NCI-H526 treated with DMSO at 0.1 percent for 48 hours (cell line): ENCODE measurements around the gene SDHC.

ENCODE experiments used
- DNase-seq: peaks from one replicate; lab custom pipeline; 2025; lab: John Stamatoyannopoulos, UW

SDHC gene

DNA sequence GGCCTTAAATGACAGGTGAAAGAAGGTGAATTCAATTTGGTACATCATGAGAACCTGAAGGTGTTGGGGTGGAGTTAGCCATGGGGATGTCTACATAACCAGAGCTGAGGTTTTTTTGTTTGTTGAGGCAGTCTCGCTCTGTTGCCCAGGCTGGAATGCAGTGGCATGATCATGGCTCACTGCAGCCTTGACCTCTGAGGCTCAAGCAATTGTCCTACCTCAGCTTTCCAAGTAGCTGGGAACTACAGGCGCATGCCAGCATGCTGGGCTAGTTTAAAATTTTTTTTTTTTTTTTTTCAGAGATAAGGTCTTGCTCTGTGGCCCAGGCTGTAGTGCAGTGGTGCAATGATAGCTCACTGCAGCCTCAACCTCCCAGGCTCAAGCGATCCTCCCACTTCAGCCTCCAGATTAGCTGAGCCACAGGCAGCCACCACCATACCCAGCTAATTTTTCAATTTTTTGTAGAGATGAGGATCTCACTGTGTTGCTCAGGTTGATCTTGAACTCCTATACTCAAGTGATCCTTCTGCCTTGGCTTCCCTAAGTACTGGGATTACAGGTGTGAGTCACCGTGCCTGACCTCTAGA lies 2.5 kb upstream of the SDHC start:
- DNase-seq, result no peak

DNA sequence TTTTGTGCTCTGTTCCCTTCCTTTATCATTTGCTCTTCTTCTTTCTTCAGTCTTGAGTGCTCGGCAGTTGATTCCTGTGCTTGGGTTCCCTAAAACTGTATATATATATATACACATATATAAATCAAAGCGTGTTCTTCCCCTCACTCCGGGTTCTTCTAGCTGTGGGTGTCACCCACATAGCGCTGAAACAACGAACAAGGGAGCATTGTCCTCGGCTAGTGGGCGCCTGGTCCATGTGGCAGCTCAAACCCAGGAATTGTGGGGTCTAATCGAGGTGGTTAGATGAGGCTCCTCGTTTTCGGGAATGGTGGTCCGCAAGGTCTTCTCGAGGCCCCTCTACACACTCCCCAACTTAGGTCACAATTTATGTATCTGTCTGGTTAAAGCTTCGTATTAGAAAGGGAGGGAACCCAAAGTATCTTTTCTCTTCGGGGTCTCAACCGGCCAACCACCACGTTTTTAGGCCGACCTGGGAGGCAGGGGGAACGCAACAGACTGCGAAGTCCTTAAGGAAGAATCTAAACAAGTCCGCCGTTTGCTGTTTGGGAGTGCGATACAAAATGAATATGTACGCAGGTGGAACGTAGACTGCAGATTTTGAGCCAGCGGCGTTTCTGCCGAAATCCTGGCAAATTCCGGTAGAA lies 504 bp upstream of the SDHC start:
- DNase-seq, result peak; percentile 35

GRCh38 chr1:161315841-161316674 lies 1.9 kb downstream of the SDHC start:
- peak; percentile 59 for DNase-seq

GRCh38 chr1:161324020-161324419 lies 9.8 kb downstream of the SDHC start:
- no peak for DNase-seq

GRCh38 chr1:161330346-161330745 lies 16.2 kb downstream of the SDHC start:
- DNase-seq, result no peak

- no peak for DNase-seq
These were observed 19.0 kb downstream of the SDHC start for GRCh38 chr1:161333166-161333565.

GRCh38 chr1:161335796-161336195 lies 21.6 kb downstream of the SDHC start:
- no peak for DNase-seq

GRCh38 chr1:161342177-161342576 lies 28.0 kb downstream of the SDHC start:
- no peak for DNase-seq

DNA sequence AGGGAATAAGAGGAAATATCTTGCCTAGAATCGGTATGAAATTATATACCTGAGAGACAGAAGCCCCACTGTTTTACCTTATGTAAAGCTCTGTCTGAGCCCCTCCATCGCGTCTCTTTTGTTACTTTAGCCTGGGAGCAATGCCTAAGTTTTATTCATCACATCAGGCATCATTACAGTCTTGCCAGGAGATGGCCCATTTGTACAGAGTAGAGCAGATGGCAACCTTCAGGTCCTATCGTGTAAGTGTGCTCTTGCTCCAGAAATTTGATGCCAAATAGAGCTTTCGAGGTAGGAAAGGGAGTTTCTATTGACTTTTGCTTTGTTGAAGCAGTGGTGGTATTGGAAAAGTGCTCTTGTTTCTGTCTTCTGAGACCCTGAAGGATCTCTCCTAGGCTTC lies 28.6 kb downstream of the SDHC start:
- DNase-seq, result no peak

DNA sequence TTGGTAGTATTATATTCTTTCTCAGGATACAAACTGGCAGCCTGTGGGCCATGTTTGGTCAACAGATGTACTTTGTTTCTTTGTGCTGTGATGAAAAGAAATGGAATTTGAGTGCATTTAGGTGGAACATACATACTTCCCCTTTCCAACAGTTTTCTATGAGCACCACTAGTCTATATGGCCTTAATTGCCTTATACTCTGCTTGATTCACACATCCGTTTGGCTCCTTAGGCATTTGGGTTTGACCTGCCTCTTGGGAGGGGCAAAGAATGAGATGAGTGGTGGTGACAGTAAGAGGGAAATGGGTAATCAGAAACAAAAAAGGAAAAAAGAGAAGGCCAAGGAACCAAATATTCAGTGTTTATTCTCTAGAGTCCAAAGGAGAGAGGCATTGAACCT lies 36.5 kb downstream of the SDHC start:
- no peak for DNase-seq

GRCh38 chr1:161351482-161351881 lies 37.3 kb downstream of the SDHC start:
- DNase-seq, result no peak

DNA sequence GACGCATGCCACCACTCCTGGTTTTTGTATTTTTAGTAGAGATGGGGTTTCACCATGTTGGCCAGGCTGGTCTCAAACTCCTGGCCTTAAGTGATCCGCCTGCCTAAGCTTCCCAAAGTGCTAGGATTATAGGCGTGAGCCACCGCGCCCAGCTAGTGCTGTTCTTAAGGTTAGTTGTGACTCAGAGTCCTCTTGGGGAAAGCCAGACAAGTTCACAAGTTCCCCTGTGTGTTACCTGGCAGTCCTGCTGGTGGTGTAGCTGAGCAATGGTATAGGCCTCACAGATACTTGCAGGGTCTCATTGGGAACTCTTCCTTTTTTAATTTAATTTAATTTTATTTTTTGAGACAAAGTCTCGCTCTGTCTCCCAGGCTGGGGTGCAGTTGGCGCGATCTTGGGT lies 42.9 kb downstream of the SDHC start:
- DNase-seq, result no peak

DNA sequence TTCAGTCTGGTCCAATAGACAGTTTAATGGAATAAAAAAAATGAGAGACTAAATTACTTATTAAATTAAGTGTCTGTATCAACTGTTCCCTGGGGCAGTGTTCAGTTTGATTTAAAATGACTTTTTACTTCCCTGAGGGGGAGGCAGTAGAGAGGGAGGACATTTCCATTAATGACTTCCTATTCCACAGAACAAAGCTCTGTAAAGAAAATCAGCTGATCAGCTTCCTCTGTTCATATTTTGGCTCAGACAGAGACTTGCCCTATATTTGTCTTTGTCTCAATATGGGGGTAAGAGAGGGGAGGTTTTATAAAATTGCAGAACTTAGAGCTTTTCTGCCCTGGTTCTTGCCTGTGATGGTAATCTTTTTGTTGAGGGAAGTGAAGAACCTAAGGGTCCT lies 45.1 kb downstream of the SDHC start:
- DNase-seq, result no peak

DNA sequence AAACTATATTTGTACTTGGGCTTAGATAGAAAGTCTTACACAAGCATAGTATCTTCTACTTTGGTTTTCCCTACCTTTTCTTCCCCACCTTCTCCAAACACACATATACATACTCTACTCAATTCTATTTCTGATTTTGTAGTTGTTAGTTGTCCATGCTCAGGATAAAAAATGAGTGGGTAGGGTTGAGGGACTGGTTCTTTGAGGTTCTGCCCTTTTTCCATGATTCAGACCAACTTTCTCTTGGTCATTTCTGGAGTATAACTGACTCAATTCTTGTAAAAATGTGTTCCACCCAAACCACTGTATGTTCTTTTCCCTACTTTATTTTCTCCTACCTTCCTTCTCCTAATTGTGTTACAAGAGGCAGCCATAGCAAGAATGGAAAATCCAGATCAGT lies 50.2 kb downstream of the SDHC start:
- DNase-seq, result no peak

- no peak for DNase-seq
These were observed 51.0 kb downstream of the SDHC start for GRCh38 chr1:161365207-161365606.

- peak; percentile 84 for DNase-seq
These were observed 53.7 kb downstream of the SDHC start, which contains the start of gene CFAP126 for GRCh38 chr1:161367684-161368400. Gene CFAP126 (minus strand): TSS chr1:161367876. CDS start chr1:161367868, 8 bp downstream.

DNA sequence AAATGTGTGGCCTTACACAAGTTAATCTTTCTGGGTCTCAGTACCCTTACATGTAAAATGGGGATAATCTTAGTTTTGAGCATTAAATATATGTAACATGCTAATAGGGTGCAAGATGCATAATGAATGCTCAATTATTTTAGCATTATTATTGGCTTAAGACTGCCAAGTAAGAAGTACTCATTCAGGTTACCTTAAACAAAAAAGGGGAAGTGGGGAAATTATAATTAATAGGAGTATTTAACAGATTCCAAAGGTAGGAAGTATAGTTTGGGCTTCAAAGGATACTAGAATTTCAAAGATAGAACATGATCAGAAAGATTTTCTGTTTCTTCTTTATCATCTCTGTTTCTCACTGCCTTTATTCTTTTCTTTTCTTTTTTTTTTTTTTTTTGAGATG lies 59.3 kb downstream of the SDHC start:
- no peak for DNase-seq

GRCh38 chr1:161374373-161374772 lies 60.2 kb downstream of the SDHC start:
- no peak for DNase-seq

- no peak for DNase-seq
These were observed 63.8 kb downstream of the SDHC start for GRCh38 chr1:161378014-161378413.

DNA sequence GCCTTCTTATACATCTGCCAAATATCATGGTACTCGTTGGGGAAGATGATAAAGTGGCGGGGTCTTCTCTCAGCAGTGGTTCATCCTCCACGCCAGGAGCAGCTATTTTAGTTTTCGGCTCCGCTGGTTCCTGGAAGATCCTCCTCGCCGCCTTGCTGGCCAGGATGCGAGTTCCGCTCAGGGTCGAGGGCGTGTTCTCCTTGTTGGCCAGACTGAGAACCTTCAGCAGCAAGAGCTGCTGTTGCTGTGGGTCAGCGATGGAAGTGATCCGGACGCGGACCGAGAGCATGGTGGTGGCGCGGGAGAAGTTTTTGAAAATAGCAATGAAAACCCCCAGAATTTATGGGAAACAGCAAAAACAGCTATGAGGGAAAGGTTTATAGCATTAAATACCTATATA lies 64.9 kb downstream of the SDHC start:
- DNase-seq, result no peak

DNA sequence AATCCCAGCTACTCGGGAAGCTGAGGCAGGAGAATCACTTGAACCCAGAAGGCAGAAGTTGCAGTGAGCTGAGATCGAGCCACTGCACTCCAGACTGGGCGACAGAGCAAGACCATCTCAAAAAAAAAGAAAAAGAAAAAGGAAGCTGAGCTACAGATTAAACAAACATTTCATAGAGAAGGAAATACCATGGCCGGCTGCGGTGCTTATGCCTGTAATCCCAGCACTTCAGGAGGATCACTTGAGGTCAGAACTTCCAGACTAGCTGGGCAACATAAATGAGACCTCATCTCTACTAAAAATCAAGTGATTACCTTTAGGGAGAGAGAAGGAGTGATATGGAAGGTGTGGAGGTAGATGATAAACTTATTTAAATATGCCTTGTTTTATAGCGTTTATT lies 67.5 kb downstream of the SDHC start:
- no peak for DNase-seq

DNA sequence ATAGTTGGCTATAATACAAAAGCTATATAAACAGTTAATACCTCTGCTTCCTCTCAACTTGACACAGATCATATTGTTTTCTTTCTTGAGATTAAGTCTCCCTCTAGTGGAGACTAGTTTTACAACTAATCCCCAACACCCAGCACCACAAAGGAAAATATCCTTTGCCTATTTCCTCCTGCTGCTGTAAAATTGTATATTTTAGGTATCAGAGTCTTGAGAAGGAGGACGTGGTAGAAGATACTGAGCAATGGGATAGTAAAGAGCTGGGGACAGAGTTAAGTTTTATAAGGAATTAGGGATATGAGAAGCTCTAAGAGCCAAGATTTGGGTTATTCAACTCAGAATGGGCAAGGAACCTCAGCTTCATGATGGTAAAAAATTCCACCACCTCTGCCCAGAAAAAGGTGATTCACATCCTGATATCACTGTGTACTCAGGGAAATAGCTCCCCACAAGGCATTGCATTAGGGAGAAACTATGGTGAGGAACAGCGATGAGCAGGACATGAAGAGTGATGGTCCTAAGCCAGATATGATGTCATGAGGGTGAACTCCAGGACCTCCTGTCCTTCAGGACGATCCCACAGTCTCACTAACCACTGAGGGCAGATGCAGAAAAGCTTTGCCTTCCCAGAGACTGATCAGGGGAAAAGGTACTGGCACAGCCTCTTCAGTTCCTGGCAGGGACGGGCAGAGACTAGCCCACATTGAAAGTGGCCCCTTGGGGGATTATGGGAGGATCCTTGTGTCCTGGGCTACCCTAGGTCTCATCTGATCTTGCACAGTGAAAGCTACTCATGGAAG lies 68.2 kb downstream of the SDHC start:
- peak; percentile 81 for DNase-seq
